HepG2 (cell line): Measurements from ENCODE around the gene ATF3. TPM values are rescaled to one million over a fixed set of nuclear protein-coding genes. Genes with fewer than 3 reads are reported as not detected.

Source experiments
- HOXA7 ChIP-seq: sonication (generic); formaldehyde crosslinking; IDR thresholded peaks from 2 replicates; pipeline ENCODE4 v1.8.1; 2022; ENCODE audit warnings: mild to moderate bottlenecking, missing genetic modification reagents, moderate library complexity
- JUNB ChIP-seq: sonication (generic); formaldehyde crosslinking; IDR thresholded peaks from 2 replicates; pipeline ENCODE4 v1.8.0; 2022; ENCODE audit warnings: missing genetic modification reagents, mild to moderate bottlenecking, borderline replicate concordance
- KAT7 ChIP-seq: IDR thresholded peaks from 2 replicates; pipeline ENCODE4 v1.6.1; 2018; ENCODE audit warnings: borderline replicate concordance, missing compliant biosample characterization
- KDM1A ChIP-seq: IDR thresholded peaks from 2 replicates; pipeline ENCODE4 v1.6.1; 2016; ENCODE audit warnings: missing compliant biosample characterization
- MAFG ChIP-seq: sonication (generic); formaldehyde crosslinking; IDR thresholded peaks from 2 replicates; pipeline ENCODE4 v1.5.1; 2020; ENCODE audit warnings: mild to moderate bottlenecking, missing genetic modification reagents
- PPARG ChIP-seq: conservative IDR thresholded peaks from 2 replicates; pipeline ENCODE4 v1.6.1; 2016; ENCODE audit warnings: missing biosample characterization, missing genetic modification reagents
- ZFP36L2 ChIP-seq: sonication (generic); formaldehyde crosslinking; IDR thresholded peaks from 2 replicates; pipeline ENCODE4 v1.4.0; 2020; ENCODE audit warnings: missing genetic modification reagents
- ZNF34 ChIP-seq: sonication (generic); formaldehyde crosslinking; IDR thresholded peaks from 2 replicates; pipeline ENCODE4 v1.4.0; 2020; ENCODE audit warnings: mild to moderate bottlenecking, missing genetic modification reagents, borderline replicate concordance
- ZNF674 ChIP-seq: sonication (generic); formaldehyde crosslinking; IDR thresholded peaks from 2 replicates; pipeline ENCODE4 v1.5.0; 2020; ENCODE audit warnings: low read depth, mild to moderate bottlenecking, missing genetic modification reagents
- ZNF768 ChIP-seq: sonication (generic); formaldehyde crosslinking; IDR thresholded peaks from 2 replicates; pipeline ENCODE4 v1.4.0; 2020; ENCODE audit warnings: missing genetic modification reagents
- ZNF775 ChIP-seq: sonication (generic); formaldehyde crosslinking; IDR thresholded peaks from 2 replicates; pipeline ENCODE4 v1.4.0; 2020; ENCODE audit warnings: missing genetic modification reagents, mild to moderate bottlenecking, moderate library complexity, borderline replicate concordance
- ZNF790 ChIP-seq: sonication (generic); formaldehyde crosslinking; IDR thresholded peaks from 2 replicates; pipeline ENCODE4 v1.8.0; 2022; ENCODE audit warnings: missing genetic modification reagents, mild to moderate bottlenecking, borderline replicate concordance
- ZSCAN30 ChIP-seq: sonication (generic); formaldehyde crosslinking; IDR thresholded peaks from 2 replicates; pipeline ENCODE4 v1.5.0; 2020; ENCODE audit warnings: mild to moderate bottlenecking, missing genetic modification reagents
- polyA plus RNA-seq, 8 experiments: library from polyadenylated mRNA; depleted of rRNA in 3 of 8; stranded (reverse) in 7 of 8; unstranded in 1 of 8; fragments of >200 nt; fragmentation: Illumina TruSeq in 4 of 8; extraction: Trizol in 4 of 8; gene quantifications; 2 replicates each; pipeline versions ENCODE4 v1.2.1 to v1.2.3, GENCODE V29; 2011 to 2016; ENCODE audit warnings: low read depth in 4 of 8, missing spikeins in 1 of 8, mixed read lengths in 1 of 8; ENCODE audit not compliant: insufficient read depth in 1 of 8
- total RNA-seq, 5 experiments: library from RNA; depleted of rRNA; stranded (reverse); fragments of >200 nt; fragmentation: Illumina TruSeq; extraction: Trizol; gene quantifications; 2 replicates each; pipeline ENCODE4 v1.2.3, GENCODE V29; 2016; ENCODE audit warnings: low read depth in 1 of 5
- TF ChIP-seq, protein P1 (sequence below): IDR thresholded peaks from 2 replicates; pipeline ENCODE4 v1.6.1; 2012; ENCODE audit warnings: low read depth, low read length, improper control_type of control experiment
- TF ChIP-seq, protein P2 (sequence below): sonication (generic); formaldehyde crosslinking; IDR thresholded peaks from 2 replicates; pipeline ENCODE4 v1.4.0; 2020; ENCODE audit warnings: missing genetic modification reagents, mild to moderate bottlenecking, borderline replicate concordance
- TF ChIP-seq, protein P3 (sequence below): sonication (generic); formaldehyde crosslinking; IDR thresholded peaks from 2 replicates; pipeline ENCODE4 v1.5.0; 2020; ENCODE audit warnings: missing genetic modification reagents
- TF ChIP-seq, protein P4 (sequence below): IDR thresholded peaks from 2 replicates; pipeline ENCODE4 v1.4.0; 2020; ENCODE audit warnings: mild to moderate bottlenecking, missing genetic modification reagents

ATF3 gene
- total and polyA plus RNA-seq, 2 of the 13 experiments (the other 11 are each of a cell fraction or from before 2014, with no cell fraction given), result 5.0 to 13.0 TPM

DNA sequence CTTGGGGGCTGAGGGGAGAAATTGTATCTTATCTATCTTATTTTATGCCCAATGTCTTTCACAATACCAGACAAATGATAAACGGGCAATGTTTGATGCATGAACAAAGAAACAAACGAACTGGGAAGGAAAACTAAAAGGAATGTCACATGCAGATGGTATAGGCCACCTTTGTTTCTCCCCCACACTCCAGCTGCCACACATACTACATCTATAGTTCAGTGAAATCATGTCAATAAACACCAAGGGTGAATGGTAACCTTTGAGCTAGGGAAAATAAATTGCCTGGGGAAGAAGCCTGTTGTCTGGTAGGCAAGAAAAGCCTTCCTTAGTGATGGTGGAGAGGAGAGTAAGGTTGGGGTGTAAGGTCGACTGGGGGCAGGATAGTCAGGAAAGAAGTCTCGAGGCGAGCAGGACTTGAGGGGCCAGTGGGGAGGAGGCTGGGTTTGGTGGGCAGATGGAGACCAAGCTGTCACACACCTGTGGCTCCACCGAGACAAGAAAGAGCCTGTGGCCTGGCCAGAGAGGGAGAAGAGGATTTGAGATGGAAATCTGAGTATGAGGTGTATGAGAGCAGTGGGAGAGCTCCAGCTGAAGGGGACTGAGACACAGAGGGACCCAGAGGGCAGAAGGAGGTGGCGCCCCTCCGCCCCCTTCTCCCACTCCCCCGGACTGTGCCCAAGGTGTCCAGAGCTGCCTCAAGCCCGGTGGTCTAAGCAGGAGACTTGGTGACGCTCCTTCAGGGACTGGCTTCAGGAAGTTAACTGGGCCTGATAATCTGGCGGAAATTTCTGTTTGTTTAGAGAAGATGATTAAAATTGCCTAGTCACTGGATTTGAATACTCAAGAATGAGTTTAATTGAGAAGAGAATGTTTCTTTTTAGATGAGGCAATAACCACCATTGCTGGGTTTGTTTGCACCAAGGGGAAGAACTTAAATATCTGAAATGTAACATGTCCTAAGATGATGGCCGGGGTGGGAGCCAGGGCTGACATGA, 37.3 kb downstream of the ATF3 start (continued):
- TF ChIP-seq, protein P1, sequence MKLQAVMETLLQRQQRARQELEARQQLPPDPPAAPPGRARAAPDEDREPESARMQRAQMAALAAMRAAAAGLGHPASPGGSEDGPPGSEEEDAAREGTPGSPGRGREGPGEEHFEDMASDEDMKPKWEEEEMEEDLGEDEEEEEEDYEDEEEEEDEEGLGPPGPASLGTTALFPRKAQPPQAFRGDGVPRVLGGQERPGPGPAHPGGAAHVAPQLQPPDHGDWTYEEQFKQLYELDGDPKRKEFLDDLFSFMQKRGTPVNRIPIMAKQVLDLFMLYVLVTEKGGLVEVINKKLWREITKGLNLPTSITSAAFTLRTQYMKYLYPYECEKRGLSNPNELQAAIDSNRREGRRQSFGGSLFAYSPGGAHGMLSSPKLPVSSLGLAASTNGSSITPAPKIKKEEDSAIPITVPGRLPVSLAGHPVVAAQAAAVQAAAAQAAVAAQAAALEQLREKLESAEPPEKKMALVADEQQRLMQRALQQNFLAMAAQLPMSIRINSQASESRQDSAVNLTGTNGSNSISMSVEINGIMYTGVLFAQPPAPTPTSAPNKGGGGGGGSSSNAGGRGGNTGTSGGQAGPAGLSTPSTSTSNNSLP, result no peak
- TF ChIP-seq, protein P2, sequence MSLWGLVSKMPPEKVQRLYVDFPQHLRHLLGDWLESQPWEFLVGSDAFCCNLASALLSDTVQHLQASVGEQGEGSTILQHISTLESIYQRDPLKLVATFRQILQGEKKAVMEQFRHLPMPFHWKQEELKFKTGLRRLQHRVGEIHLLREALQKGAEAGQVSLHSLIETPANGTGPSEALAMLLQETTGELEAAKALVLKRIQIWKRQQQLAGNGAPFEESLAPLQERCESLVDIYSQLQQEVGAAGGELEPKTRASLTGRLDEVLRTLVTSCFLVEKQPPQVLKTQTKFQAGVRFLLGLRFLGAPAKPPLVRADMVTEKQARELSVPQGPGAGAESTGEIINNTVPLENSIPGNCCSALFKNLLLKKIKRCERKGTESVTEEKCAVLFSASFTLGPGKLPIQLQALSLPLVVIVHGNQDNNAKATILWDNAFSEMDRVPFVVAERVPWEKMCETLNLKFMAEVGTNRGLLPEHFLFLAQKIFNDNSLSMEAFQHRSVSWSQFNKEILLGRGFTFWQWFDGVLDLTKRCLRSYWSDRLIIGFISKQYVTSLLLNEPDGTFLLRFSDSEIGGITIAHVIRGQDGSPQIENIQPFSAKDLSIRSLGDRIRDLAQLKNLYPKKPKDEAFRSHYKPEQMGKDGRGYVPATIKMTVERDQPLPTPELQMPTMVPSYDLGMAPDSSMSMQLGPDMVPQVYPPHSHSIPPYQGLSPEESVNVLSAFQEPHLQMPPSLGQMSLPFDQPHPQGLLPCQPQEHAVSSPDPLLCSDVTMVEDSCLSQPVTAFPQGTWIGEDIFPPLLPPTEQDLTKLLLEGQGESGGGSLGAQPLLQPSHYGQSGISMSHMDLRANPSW, result no peak
- TF ChIP-seq, protein P3, sequence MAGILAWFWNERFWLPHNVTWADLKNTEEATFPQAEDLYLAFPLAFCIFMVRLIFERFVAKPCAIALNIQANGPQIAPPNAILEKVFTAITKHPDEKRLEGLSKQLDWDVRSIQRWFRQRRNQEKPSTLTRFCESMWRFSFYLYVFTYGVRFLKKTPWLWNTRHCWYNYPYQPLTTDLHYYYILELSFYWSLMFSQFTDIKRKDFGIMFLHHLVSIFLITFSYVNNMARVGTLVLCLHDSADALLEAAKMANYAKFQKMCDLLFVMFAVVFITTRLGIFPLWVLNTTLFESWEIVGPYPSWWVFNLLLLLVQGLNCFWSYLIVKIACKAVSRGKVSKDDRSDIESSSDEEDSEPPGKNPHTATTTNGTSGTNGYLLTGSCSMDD (CRISPR knock-in tag), result no peak
- TF ChIP-seq PPARG (CRISPR knock-in tag) (no peak), ZFP36L2 (CRISPR knock-in tag) (no peak), JUNB (no peak), ZNF34 (CRISPR knock-in tag) (no peak), KAT7 (CRISPR knock-in tag) (no peak), KDM1A (CRISPR knock-in tag) (no peak), ZNF674 (CRISPR knock-in tag) (no peak), MAFG (CRISPR knock-in tag) (no peak), ZSCAN30 (CRISPR knock-in tag) (no peak), HOXA7 (CRISPR knock-in tag) (no peak), ZNF775 (no peak), ZNF790 (CRISPR knock-in tag) (no peak), ZNF768 (CRISPR knock-in tag) (no peak)
- TF ChIP-seq, protein P4, sequence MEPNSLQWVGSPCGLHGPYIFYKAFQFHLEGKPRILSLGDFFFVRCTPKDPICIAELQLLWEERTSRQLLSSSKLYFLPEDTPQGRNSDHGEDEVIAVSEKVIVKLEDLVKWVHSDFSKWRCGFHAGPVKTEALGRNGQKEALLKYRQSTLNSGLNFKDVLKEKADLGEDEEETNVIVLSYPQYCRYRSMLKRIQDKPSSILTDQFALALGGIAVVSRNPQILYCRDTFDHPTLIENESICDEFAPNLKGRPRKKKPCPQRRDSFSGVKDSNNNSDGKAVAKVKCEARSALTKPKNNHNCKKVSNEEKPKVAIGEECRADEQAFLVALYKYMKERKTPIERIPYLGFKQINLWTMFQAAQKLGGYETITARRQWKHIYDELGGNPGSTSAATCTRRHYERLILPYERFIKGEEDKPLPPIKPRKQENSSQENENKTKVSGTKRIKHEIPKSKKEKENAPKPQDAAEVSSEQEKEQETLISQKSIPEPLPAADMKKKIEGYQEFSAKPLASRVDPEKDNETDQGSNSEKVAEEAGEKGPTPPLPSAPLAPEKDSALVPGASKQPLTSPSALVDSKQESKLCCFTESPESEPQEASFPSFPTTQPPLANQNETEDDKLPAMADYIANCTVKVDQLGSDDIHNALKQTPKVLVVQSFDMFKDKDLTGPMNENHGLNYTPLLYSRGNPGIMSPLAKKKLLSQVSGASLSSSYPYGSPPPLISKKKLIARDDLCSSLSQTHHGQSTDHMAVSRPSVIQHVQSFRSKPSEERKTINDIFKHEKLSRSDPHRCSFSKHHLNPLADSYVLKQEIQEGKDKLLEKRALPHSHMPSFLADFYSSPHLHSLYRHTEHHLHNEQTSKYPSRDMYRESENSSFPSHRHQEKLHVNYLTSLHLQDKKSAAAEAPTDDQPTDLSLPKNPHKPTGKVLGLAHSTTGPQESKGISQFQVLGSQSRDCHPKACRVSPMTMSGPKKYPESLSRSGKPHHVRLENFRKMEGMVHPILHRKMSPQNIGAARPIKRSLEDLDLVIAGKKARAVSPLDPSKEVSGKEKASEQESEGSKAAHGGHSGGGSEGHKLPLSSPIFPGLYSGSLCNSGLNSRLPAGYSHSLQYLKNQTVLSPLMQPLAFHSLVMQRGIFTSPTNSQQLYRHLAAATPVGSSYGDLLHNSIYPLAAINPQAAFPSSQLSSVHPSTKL (CRISPR knock-in tag), result 0 out of 2 replicates have a peak, but pooled peaks have one; percentile 14
